ENCODE measurements around the gene KIF23. TPM values are rescaled to one million over a fixed set of nuclear protein-coding genes. Genes with fewer than 3 reads are reported as not detected.

Gene KIF23
- polyA plus RNA-seq, 2 of the 4 experiments (the other 2 are of a cell fraction), result 81.8 to 117 TPM

GRCh38 chr15:69424001-69424400, 9.9 kb downstream of the KIF23 start:
- TF ChIP-seq ZNF302 (CRISPR knock-in tag; IDR thresholded peaks at IDR 0.05) (no peak), PHF8 (IDR thresholded peaks at IDR 0.05; ENCODE audit: borderline replicate concordance, low read depth) (no peak), HDAC2 (IDR thresholded peaks at IDR 0.05) (no peak), HOXB5 (CRISPR knock-in tag; IDR thresholded peaks at IDR 0.05) (no peak), E2F6 (IDR thresholded peaks at IDR 0.05; ENCODE audit: borderline replicate concordance, low read depth) (no peak), RAD21 (conservative IDR thresholded peaks at IDR 0.05 in 1 of 2, IDR thresholded peaks at IDR 0.05 in 1 of 2) (no peak), EHMT2 (IDR thresholded peaks at IDR 0.05; ENCODE audit: low read depth) (no peak), MAZ (IDR thresholded peaks at IDR 0.05; ENCODE audit: borderline replicate concordance, low read depth, low read length) (no peak), HEYL (CRISPR knock-in tag; IDR thresholded peaks at IDR 0.05) (no peak), REST (IDR thresholded peaks at IDR 0.05) (no peak), CTCF (IDR thresholded peaks at IDR 0.05) (no peak), FOXS1 (CRISPR knock-in tag; IDR thresholded peaks at IDR 0.05) (no peak), CHD4 (IDR thresholded peaks at IDR 0.05; ENCODE audit: borderline replicate concordance) (no peak)
- H3K4me1 ChIP-seq, result no peaks in the 10 kb centered on the region
- POLR2A ChIA-PET, result no interaction called here
- no peak overlapping the region for H3K27ac ChIP-seq
- DNase-seq (ENCODE audit: low read depth in 1 of 2, low spot score in 1 of 2) (no peak), FAIRE-seq (peak; percentile 87), ATAC-seq (no peak)
- H3K4me3 ChIP-seq, result no peak overlapping the region
- no peaks in the 10 kb centered on the region for H3K9me3 ChIP-seq
- H3K4me2 ChIP-seq, result no peak overlapping the region
- CTCF ChIA-PET, result interaction anchor here (1.3 to 1.6 kb wide), 2 partner anchors 9 to 29 kb away, joined by 5 to 6 read pairs; no protein-coding TSS in a partner anchor
- WGBS (ENCODE audit: missing lambda C conversion rate), result 89% methylated on average over 2 of the region's 2 CpGs

- Histone ChIP-seq H3K4me3 (no peak overlapping the region), H3K4me1 (no peaks in the 10 kb centered on the region), H3K9me3 (no peaks in the 10 kb centered on the region), H3K4me2 (no peak overlapping the region), H3K27ac (no peak overlapping the region)
- 89% methylated on average over 1 of the region's 1 CpG for WGBS (ENCODE audit: missing lambda C conversion rate)
- DNase-seq (ENCODE audit: low read depth in 1 of 2, low spot score in 1 of 2), result no peak
- ChIA-PET POLR2A (no interaction called here), CTCF (interaction anchor here (1.3 to 1.6 kb wide), 2 partner anchors 8 to 30 kb away, joined by 5 to 6 read pairs; no protein-coding TSS in a partner anchor)
- ATAC-seq, result no peak
- no peak for TF ChIP-seq RCOR1 (IDR thresholded peaks at IDR 0.05; ENCODE audit: low read depth, low read length)
- no peak for TF ChIP-seq TP53 (CRISPR knock-in tag; IDR thresholded peaks at IDR 0.05)
- no peak for TF ChIP-seq CEBPB (IDR thresholded peaks at IDR 0.05)
- no peak for TF ChIP-seq ELK1 (IDR thresholded peaks at IDR 0.05; ENCODE audit: low read depth, low read length)
- no peak for TF ChIP-seq RAD21 (conservative IDR thresholded peaks at IDR 0.05 in 1 of 2, IDR thresholded peaks at IDR 0.05 in 1 of 2)
- no peak for TF ChIP-seq POLR2A (IDR thresholded peaks at IDR 0.05; ENCODE audit: low read length)
- no peak for TF ChIP-seq E2F6 (IDR thresholded peaks at IDR 0.05; ENCODE audit: borderline replicate concordance, low read depth)
- TF ChIP-seq CBX8 (IDR thresholded peaks at IDR 0.05), result no peak
- no peak for TF ChIP-seq KDM1A (IDR thresholded peaks at IDR 0.05; ENCODE audit: low read depth)
- TF ChIP-seq NR3C1 (IDR thresholded peaks at IDR 0.05), result no peak
- no peak for TF ChIP-seq USF2 (IDR thresholded peaks at IDR 0.05)
- no peak for TF ChIP-seq SREBF2 (IDR thresholded peaks at IDR 0.05)
- TF ChIP-seq TFCP2L1 (CRISPR knock-in tag; IDR thresholded peaks at IDR 0.05), result no peak
- no peak for TF ChIP-seq CHD2 (IDR thresholded peaks at IDR 0.05; ENCODE audit: low read length, partially characterized antibody)
- TF ChIP-seq ZNF302 (CRISPR knock-in tag; IDR thresholded peaks at IDR 0.05), result no peak
- TF ChIP-seq JUNB (IDR thresholded peaks at IDR 0.05), result no peak
- TF ChIP-seq NPAS2 (CRISPR knock-in tag; IDR thresholded peaks at IDR 0.05; ENCODE audit: borderline replicate concordance), result no peak
- TF ChIP-seq HEYL (CRISPR knock-in tag; IDR thresholded peaks at IDR 0.05), result no peak
- TF ChIP-seq MYC (IDR thresholded peaks at IDR 0.05; ENCODE audit: borderline replicate concordance, low read length), result no peak
- peak; percentile 61 for FAIRE-seq
Measured at GRCh38 chr15:69424748-69425413, 10.7 kb downstream of the KIF23 start.

Measured in A549 (cell line).